Right lobe of liver (tissue), 4 donors: Measurements from ENCODE around the gene NAGK.
"Not testable (repeated sequence)": the region's sequence is repeated elsewhere in the genome, so short reads cannot be mapped to it uniquely, and the experiment has no call there.

Source experiments
- POLR2A ChIP-seq: fragments of 450-650 bp; IDR thresholded peaks from one replicate; pipeline ENCODE4 v1.6.1; 2017; ENCODE audit warnings: antibody characterized with exemption, mild to moderate bottlenecking
- TF ChIP-seq, protein P1 (sequence below), 4 donors: fragments of 200-600 bp in 3 of 4; fragments of 450-650 bp in 1 of 4; IDR thresholded peaks; one replicate each; pipeline versions ENCODE4 v1.5.1 to v1.8.0; 2016 to 2022; ENCODE audit warnings: antibody characterized with exemption in 4 of 4, mild to moderate bottlenecking in 2 of 4
- donor health status: DM: no; HTN: no; CAD: no.
- donor health status: DM: no; HTN: no; CAD: no.
- donor health status: DM: no; HTN: yes; CAD: no.

DNA sequence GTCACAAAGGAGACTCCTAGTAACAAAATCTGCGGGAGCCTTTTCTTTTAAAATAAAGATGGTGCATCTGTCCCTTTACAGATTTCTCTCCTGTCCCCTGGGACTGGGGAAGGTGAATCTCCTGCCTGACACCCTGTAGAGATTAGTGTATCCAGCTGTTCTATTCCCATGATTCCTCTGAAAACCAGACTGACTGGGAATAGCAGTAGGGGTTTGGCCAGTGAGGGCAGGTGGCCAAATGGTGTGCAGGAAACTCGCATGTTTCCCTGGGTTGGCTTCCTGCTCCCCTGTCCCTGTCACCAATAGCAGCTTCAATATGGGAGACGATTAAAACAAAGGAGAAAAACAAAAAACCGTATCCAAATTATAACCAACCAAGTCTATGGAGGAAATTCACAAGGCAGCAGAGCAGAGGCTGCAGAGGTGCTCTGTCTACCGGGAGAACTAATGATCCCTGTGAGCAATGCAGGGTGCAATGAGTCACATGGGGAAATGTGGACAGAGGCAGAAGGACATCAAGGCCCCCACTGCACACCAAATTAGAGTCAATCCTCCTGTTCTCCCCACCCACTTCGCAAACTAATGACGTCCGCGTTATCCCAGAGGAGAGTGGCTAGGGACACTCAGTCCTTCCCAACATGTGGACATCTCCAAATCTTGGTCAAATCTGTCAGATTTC lies 17.0 kb downstream of the NAGK start:
- TF ChIP-seq, protein P1, sequence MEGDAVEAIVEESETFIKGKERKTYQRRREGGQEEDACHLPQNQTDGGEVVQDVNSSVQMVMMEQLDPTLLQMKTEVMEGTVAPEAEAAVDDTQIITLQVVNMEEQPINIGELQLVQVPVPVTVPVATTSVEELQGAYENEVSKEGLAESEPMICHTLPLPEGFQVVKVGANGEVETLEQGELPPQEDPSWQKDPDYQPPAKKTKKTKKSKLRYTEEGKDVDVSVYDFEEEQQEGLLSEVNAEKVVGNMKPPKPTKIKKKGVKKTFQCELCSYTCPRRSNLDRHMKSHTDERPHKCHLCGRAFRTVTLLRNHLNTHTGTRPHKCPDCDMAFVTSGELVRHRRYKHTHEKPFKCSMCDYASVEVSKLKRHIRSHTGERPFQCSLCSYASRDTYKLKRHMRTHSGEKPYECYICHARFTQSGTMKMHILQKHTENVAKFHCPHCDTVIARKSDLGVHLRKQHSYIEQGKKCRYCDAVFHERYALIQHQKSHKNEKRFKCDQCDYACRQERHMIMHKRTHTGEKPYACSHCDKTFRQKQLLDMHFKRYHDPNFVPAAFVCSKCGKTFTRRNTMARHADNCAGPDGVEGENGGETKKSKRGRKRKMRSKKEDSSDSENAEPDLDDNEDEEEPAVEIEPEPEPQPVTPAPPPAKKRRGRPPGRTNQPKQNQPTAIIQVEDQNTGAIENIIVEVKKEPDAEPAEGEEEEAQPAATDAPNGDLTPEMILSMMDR (IDR thresholded peaks at IDR 0.05): not testable (repeated sequence)
- TF ChIP-seq POLR2A: not testable (repeated sequence)
